Liver (tissue), 9 donors: ENCODE data around the gene PNN. TPM values are rescaled to one million over a fixed set of nuclear protein-coding genes. Genes with fewer than 3 reads are reported as not detected.

ENCODE experiments used
- DNase-seq: peaks from one replicate; pipeline ENCODE4 v3.0.0-alpha.2; 2017; ENCODE audit warnings: low spot score
- H3K27ac ChIP-seq, 2 donors: one replicate each; pipeline ENCODE4 v1.7.0; 2013; ENCODE audit warnings: inconsistent platforms in 2 of 2, low read length in 2 of 2, control low read depth in 1 of 2, low read depth in 1 of 2, mild to moderate bottlenecking in 1 of 2
- H3K27me3 ChIP-seq, 4 donors: one replicate each; pipeline versions ENCODE4 v1.6.1 to v1.7.0; 2013; ENCODE audit warnings: low read length in 3 of 4, inconsistent platforms in 1 of 4, mild to moderate bottlenecking in 1 of 4, moderate library complexity in 1 of 4; ENCODE audit not compliant: control insufficient read depth in 4 of 4, insufficient read depth in 4 of 4
- H3K36me3 ChIP-seq, 4 donors: one replicate each; pipeline versions ENCODE4 v1.6.1 to v1.7.0; 2013; ENCODE audit warnings: low read length in 3 of 4, mild to moderate bottlenecking in 3 of 4, low read depth in 1 of 4, moderate library complexity in 1 of 4; ENCODE audit not compliant: control insufficient read depth in 4 of 4, insufficient read depth in 3 of 4
- H3K4me1 ChIP-seq, 4 donors: one replicate each; pipeline versions ENCODE4 v1.6.1 to v1.7.0; 2013; ENCODE audit warnings: low read length in 3 of 4, mild to moderate bottlenecking in 3 of 4, moderate library complexity in 1 of 4; ENCODE audit not compliant: control insufficient read depth in 4 of 4, insufficient read depth in 4 of 4
- H3K4me3 ChIP-seq, 3 donors: one replicate each; pipeline versions ENCODE4 v1.6.1 to v1.7.0; 2013; ENCODE audit warnings: low read length in 3 of 3, control low read depth in 1 of 3, low read depth in 1 of 3, mild to moderate bottlenecking in 1 of 3
- H3K9ac ChIP-seq, 2 donors: one replicate each; pipeline ENCODE4 v1.7.0; 2013; ENCODE audit warnings: low read length in 2 of 2, mild to moderate bottlenecking in 2 of 2, moderate library complexity in 2 of 2, control low read depth in 1 of 2, low read depth in 1 of 2
- H3K9me3 ChIP-seq, 4 donors: one replicate each; pipeline versions ENCODE4 v1.6.1 to v1.7.0; 2013; ENCODE audit warnings: low read length in 3 of 4; ENCODE audit not compliant: control insufficient read depth in 4 of 4
- ATF3 ChIP-seq: IDR thresholded peaks from 2 replicates; pipeline ENCODE4 v1.6.1; 2016; ENCODE audit warnings: antibody characterized with exemption
- CTCF ChIP-seq: fragments of 150-350 bp; IDR thresholded peaks from 2 replicates; pipeline ENCODE4 v1.5.1; 2017; ENCODE audit warnings: improper control_type of control experiment, low read depth, low read length; ENCODE audit not compliant: missing input control
- EGR1 ChIP-seq, 2 donors: IDR thresholded peaks; 2 replicates each; pipeline ENCODE4 v1.6.1; 2016 to 2018; ENCODE audit warnings: antibody characterized with exemption in 2 of 2, low read depth in 2 of 2
- FOXA1 ChIP-seq: IDR thresholded peaks from 2 replicates; pipeline ENCODE4 v1.6.1; 2016; ENCODE audit warnings: antibody characterized with exemption
- FOXA2 ChIP-seq: IDR thresholded peaks from 2 replicates; pipeline ENCODE4 v1.6.1; 2016; ENCODE audit warnings: antibody characterized with exemption
- GABPA ChIP-seq, 2 donors: IDR thresholded peaks in 1 of 2; conservative IDR thresholded peaks in 1 of 2; 2 replicates each; pipeline ENCODE4 v1.6.1; 2016; ENCODE audit warnings: antibody characterized with exemption in 2 of 2, mild to moderate bottlenecking in 1 of 2, moderate library complexity in 1 of 2
- HNF4A ChIP-seq, 2 donors: conservative IDR thresholded peaks; 2 replicates each; pipeline ENCODE4 v1.6.1; 2016; ENCODE audit warnings: antibody characterized with exemption in 2 of 2, mild to moderate bottlenecking in 2 of 2
- HNF4G ChIP-seq: IDR thresholded peaks from 2 replicates; pipeline ENCODE4 v1.6.1; 2016; ENCODE audit warnings: antibody characterized with exemption
- JUND ChIP-seq, 2 donors: IDR thresholded peaks; 2 replicates each; pipeline ENCODE4 v1.6.1; 2016; ENCODE audit warnings: antibody characterized with exemption in 2 of 2
- MAX ChIP-seq: IDR thresholded peaks from 2 replicates; pipeline ENCODE4 v1.6.1; 2016; ENCODE audit warnings: antibody characterized with exemption
- NR2F2 ChIP-seq: IDR thresholded peaks from 2 replicates; pipeline ENCODE4 v1.6.1; 2016; ENCODE audit warnings: antibody characterized with exemption
- RAD21 ChIP-seq, 2 donors: IDR thresholded peaks; 2 replicates each; pipeline ENCODE4 v1.6.1; 2016; ENCODE audit warnings: antibody characterized with exemption in 2 of 2, mild to moderate bottlenecking in 2 of 2
- REST ChIP-seq: IDR thresholded peaks from 2 replicates; pipeline ENCODE4 v1.6.1; 2016; ENCODE audit warnings: antibody characterized with exemption, mild to moderate bottlenecking
- RXRA ChIP-seq, 2 donors: IDR thresholded peaks; 2 replicates each; pipeline ENCODE4 v1.6.1; 2017 to 2018; ENCODE audit warnings: antibody characterized with exemption in 2 of 2, mild to moderate bottlenecking in 1 of 2
- SP1 ChIP-seq: IDR thresholded peaks from 2 replicates; pipeline ENCODE4 v1.6.1; 2018; ENCODE audit warnings: antibody characterized with exemption, mild to moderate bottlenecking
- TAF1 ChIP-seq: conservative IDR thresholded peaks from 2 replicates; pipeline ENCODE4 v1.6.1; 2016; ENCODE audit warnings: antibody characterized with exemption, mild to moderate bottlenecking
- YY1 ChIP-seq: IDR thresholded peaks from 2 replicates; pipeline ENCODE4 v1.6.1; 2016; ENCODE audit warnings: antibody characterized with exemption, mild to moderate bottlenecking
- ZBTB33 ChIP-seq: IDR thresholded peaks from 2 replicates; pipeline ENCODE4 v1.6.1; 2016; ENCODE audit warnings: antibody characterized with exemption
- WGBS: extraction: QIAGEN DNeasy Blood & Tissue Kit; methylation state at CpG from one replicate; pipeline ENCODE4 v1.1.7; 2013; 5-methylcytosine and 5-hydroxymethylcytosine counted together
- polyA plus RNA-seq, 2 donors: library from polyadenylated mRNA; stranded (reverse) in 1 of 2; unstranded in 1 of 2; fragments of 200-250 nt in 1 of 2; fragments of >200 nt in 1 of 2; fragmentation: Nextera tagmentation in 1 of 2; extraction: Ambion mirVana in 1 of 2; gene quantifications; one replicate each; pipeline versions ENCODE4 v1.2.1 to v1.2.3, GENCODE V29; 2013 to 2015
- total RNA-seq, 2 donors: library from RNA; depleted of rRNA; stranded (reverse); fragments of >200 nt; gene quantifications; one replicate each; pipeline ENCODE4 v1.2.3, GENCODE V29; 2014
- donor health status: healthy.
- donor health status: healthy.
- donor health status: healthy.
- donor health status: healthy.
- donor health status: healthy.

PNN gene
- total and polyA plus RNA-seq, 4 donors = 11.3 to 56.7 (median 23.8) TPM

- Histone ChIP-seq H3K36me3 (peaks cover 14 to 38% (median 38%) of the 10 kb centered on the region in 4 donors), H3K4me1 (peaks cover 3 to 19% (median 13%) of the 10 kb centered on the region in 4 donors), H3K4me3 (peak overlapping the region; percentile 82 to 89 (median 84)), H3K27ac (peak overlapping the region; percentile 89 to 96), H3K27me3 (no peaks in the 10 kb centered on the region), H3K9ac (peak overlapping the region; percentile 70 to 98), H3K9me3 (no peaks in the 10 kb centered on the region)
- WGBS = under 1% methylated on average over 36 of the region's 36 CpGs
- TF ChIP-seq CTCF (no peak), HNF4G (peak; percentile 57), SP1 (peak; percentile 44), ATF3 (peak; percentile 12), NR2F2 (no peak), TAF1 (peak; percentile 90), MAX (no peak), ZBTB33 (peak; percentile 75), RXRA (IDR thresholded peaks at IDR 0.05) (peak; percentile 20 to 46), EGR1 (IDR thresholded peaks at IDR 0.05; ENCODE audit: low read depth in 2 of 2) (no peak), FOXA1 (no peak), HNF4A (conservative IDR thresholded peaks at IDR 0.05) (peak; percentile 79 to 84), GABPA (IDR thresholded peaks at IDR 0.05 in 1 of 2, conservative IDR thresholded peaks at IDR 0.05 in 1 of 2) (peak in 1 of 2 donors; percentile 8), FOXA2 (peak; percentile 25), JUND (IDR thresholded peaks at IDR 0.05) (no peak), RAD21 (IDR thresholded peaks at IDR 0.05) (peak in 1 of 2 donors; percentile 33), YY1 (peak; percentile 30), REST (peak; percentile 59)
- no peak for DNase-seq
Measured at GRCh38 chr14:39175445-39176262, 600 bp downstream of the PNN start.
